PFSK-1 (cell line): Measurements from ENCODE around the gene ECE2.
A peak's percentile ranks its signal among the peaks of the same experiment; 100 is the strongest.

Experiments used
- FOXP2 ChIP-seq: optimal IDR thresholded peaks from 2 replicates; pipeline ENCODE3; 2011; ENCODE audit warnings: borderline replicate concordance, control low read depth, inconsistent platforms; ENCODE audit not compliant: insufficient read depth; ENCODE audit errors: extremely low read length, extremely low read depth
- POLR2AphosphoS5 ChIP-seq: IDR thresholded peaks from 2 replicates; pipeline ENCODE4 v1.6.1; 2012; ENCODE audit warnings: low read depth, mild to moderate bottlenecking, control low read depth, low read length, moderate library complexity
- SIN3A ChIP-seq: IDR thresholded peaks from 2 replicates; pipeline ENCODE4 v1.6.1; 2012; ENCODE audit warnings: mild to moderate bottlenecking, low read length, moderate library complexity, borderline replicate concordance; ENCODE audit not compliant: insufficient read depth
- TAF1 ChIP-seq: IDR thresholded peaks from 2 replicates; pipeline ENCODE4 v1.6.1; 2012; ENCODE audit warnings: low read length, control low read depth, borderline replicate concordance; ENCODE audit not compliant: insufficient read depth
- TF ChIP-seq, protein P1 (sequence below), 2 experiments: IDR thresholded peaks; 2 replicates each; pipeline versions ENCODE4 v1.6.1 to v1.8.0; 2011 to 2012; ENCODE audit warnings: low read depth in 2 of 2, low read length in 2 of 2, control low read depth in 1 of 2, inconsistent platforms in 1 of 2, mild to moderate bottlenecking in 1 of 2, moderate library complexity in 1 of 2; ENCODE audit not compliant: insufficient read depth in 1 of 2

Gene ECE2

GRCh38 chr3:184291738-184292445 is 16.1 kb downstream of the ECE2 start:
- no peak for TF ChIP-seq FOXP2
- no peak for TF ChIP-seq TAF1
- no peak for TF ChIP-seq SIN3A
- TF ChIP-seq, protein P1, sequence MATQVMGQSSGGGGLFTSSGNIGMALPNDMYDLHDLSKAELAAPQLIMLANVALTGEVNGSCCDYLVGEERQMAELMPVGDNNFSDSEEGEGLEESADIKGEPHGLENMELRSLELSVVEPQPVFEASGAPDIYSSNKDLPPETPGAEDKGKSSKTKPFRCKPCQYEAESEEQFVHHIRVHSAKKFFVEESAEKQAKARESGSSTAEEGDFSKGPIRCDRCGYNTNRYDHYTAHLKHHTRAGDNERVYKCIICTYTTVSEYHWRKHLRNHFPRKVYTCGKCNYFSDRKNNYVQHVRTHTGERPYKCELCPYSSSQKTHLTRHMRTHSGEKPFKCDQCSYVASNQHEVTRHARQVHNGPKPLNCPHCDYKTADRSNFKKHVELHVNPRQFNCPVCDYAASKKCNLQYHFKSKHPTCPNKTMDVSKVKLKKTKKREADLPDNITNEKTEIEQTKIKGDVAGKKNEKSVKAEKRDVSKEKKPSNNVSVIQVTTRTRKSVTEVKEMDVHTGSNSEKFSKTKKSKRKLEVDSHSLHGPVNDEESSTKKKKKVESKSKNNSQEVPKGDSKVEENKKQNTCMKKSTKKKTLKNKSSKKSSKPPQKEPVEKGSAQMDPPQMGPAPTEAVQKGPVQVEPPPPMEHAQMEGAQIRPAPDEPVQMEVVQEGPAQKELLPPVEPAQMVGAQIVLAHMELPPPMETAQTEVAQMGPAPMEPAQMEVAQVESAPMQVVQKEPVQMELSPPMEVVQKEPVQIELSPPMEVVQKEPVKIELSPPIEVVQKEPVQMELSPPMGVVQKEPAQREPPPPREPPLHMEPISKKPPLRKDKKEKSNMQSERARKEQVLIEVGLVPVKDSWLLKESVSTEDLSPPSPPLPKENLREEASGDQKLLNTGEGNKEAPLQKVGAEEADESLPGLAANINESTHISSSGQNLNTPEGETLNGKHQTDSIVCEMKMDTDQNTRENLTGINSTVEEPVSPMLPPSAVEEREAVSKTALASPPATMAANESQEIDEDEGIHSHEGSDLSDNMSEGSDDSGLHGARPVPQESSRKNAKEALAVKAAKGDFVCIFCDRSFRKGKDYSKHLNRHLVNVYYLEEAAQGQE (IDR thresholded peaks at IDR 0.05; ENCODE audit: insufficient read depth in 1 of 2, low read depth in 2 of 2, low read length in 2 of 2), result no peak
- no peak for TF ChIP-seq POLR2AphosphoS5

DNA sequence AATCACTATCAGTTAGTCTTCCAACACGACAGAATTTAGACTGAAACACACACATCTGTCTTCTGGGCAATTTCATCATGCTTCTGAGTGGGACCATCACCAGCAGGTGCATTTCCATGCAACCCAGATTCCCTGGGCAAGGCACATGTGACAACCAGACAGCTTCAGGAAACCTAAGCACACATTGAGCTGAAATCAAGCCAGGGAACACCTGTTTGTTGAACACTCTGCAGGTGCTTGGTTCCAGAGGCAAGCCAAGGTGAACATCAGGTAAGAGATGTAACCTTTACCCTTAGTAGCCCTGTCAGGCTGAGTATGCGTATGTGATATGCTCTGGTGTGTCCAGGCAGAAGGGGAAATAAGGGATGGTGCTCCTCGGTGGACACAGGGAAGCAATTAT is 19.9 kb downstream of the ECE2 start:
- TF ChIP-seq FOXP2 (no peak), POLR2AphosphoS5 (no peak), SIN3A (no peak), TAF1 (no peak)
- TF ChIP-seq, protein P1 (IDR thresholded peaks at IDR 0.05; ENCODE audit: insufficient read depth in 1 of 2, low read depth in 2 of 2, low read length in 2 of 2), result no peak

GRCh38 chr3:184296616-184297015 is 20.8 kb downstream of the ECE2 start:
- TF ChIP-seq, protein P1 (IDR thresholded peaks at IDR 0.05; ENCODE audit: insufficient read depth in 1 of 2, low read depth in 2 of 2, low read length in 2 of 2), result no peak
- TF ChIP-seq TAF1, result no peak
- TF ChIP-seq FOXP2, result no peak
- no peak for TF ChIP-seq POLR2AphosphoS5
- TF ChIP-seq SIN3A, result no peak

DNA sequence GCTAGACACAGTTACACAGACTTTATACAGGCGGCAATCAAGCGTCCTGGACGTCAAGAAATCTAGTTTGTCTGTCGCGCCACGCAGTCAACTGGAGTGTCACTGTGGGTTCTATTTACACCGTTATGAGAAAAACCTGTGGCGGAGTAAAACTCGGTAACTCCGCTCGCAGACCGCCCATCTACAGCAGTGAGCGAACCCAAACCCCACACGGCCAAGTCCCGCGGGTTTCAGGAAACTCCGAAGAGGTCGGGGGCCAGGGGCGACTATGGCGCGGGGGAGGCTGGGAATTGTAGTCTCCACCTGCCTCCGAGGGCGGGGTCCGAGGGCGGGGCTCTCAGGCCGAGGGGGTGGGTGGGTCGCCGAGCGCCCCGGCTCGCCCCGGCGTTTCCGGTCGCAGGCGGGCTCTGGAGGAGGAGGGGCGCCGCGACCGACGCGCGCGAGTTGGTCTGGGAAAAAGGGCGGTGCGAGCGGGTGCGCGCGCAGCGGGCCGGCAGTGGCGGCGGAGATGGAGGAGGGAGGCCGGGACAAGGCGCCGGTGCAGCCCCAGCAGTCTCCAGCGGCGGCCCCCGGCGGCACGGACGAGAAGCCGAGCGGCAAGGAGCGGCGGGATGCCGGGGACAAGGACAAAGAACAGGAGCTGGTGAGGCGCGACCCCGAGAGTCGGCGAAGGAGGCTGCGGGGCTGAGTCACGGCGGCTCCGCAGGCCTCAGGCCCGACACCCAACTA is 23.1 kb downstream of the ECE2 start, which contains the start of gene PSMD2:
Gene PSMD2 (plus strand): TSS at position 483 of the 729 bp plus-strand sequence. CDS start 26 bp downstream, at position 509.
- TF ChIP-seq, protein P1 (IDR thresholded peaks at IDR 0.05; ENCODE audit: insufficient read depth in 1 of 2, low read depth in 2 of 2, low read length in 2 of 2), result no peak
- no peak for TF ChIP-seq SIN3A
- 0 out of 2 replicates have a peak, but pooled peaks have one; percentile 56 for TF ChIP-seq TAF1
- TF ChIP-seq FOXP2, result peak; percentile 76
- peak; percentile 67 for TF ChIP-seq POLR2AphosphoS5
